HCT116 (cell line): Measurements from ENCODE around the gene DMXL1.
"Not testable (repeated sequence)": the region's sequence is repeated elsewhere in the genome, so short reads cannot be mapped to it uniquely, and the experiment has no call there.

Experiments
- EZH2 ChIP-seq: fragments of 200-600 bp; sonication (generic); IDR thresholded peaks from 2 replicates; pipeline ENCODE4 v1.6.1; 2017; ENCODE audit warnings: antibody characterized with exemption, mixed run types
- JUND ChIP-seq: IDR thresholded peaks from 2 replicates; pipeline ENCODE4 v1.6.1; 2012
- POLR2A ChIP-seq: IDR thresholded peaks from 2 replicates; pipeline ENCODE4 v1.7.0; 2011; ENCODE audit warnings: borderline replicate concordance; ENCODE audit not compliant: insufficient read depth, insufficient read length; ENCODE audit errors: extremely low read depth
- RAD21 ChIP-seq: IDR thresholded peaks from 2 replicates; pipeline ENCODE4 v1.6.1; 2012; ENCODE audit warnings: low read depth, mild to moderate bottlenecking
- SIN3A ChIP-seq: IDR thresholded peaks from 2 replicates; pipeline ENCODE4 v1.6.1; 2012; ENCODE audit warnings: low read depth
- ZNF274 ChIP-seq: fragments of 200-500 bp; sonication (Bioruptor generic); IDR thresholded peaks from 2 replicates; pipeline ENCODE4 v1.6.1; 2014; ENCODE audit warnings: mild to moderate bottlenecking, low read depth, low read length, inconsistent platforms
- TF ChIP-seq, protein P1 (sequence below), 3 experiments: fragments of 200-600 bp in 1 of 3; sonication (generic) in 1 of 3; IDR thresholded peaks in 2 of 3; conservative IDR thresholded peaks in 1 of 3; 2 replicates each; pipeline ENCODE4 v1.5.1; 2012 to 2017; ENCODE audit warnings: low read depth in 2 of 3, low read length in 2 of 3, antibody characterized with exemption in 1 of 3, borderline replicate concordance in 1 of 3, control low read depth in 1 of 3, mild to moderate bottlenecking in 1 of 3, mixed read lengths in 1 of 3, mixed run types in 1 of 3, moderate library complexity in 1 of 3; ENCODE audit not compliant: insufficient read depth in 1 of 3

DNA sequence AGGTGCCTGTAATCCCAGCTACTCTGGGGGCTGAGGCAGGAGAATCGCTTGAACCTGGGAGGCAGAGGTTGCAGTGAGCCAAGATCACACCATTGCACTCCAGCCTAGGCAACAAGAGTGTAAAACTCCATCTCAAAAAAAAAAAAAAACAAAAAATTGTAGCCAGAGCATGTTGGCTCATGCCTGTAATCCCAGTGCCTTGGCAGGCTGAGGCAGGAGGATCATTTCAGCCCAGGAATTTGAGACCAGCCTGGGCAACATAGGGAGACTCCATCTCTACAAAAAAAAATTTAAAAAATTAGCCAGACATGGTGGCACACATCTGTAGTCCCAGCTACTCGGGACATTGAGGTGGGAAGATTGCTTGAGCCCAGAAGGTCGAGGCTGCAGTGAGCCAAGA, 168.9 kb downstream of the DMXL1 start:
- not testable (repeated sequence) for TF ChIP-seq RAD21, POLR2A, EZH2, SIN3A, JUND, ZNF274
- TF ChIP-seq, protein P1, sequence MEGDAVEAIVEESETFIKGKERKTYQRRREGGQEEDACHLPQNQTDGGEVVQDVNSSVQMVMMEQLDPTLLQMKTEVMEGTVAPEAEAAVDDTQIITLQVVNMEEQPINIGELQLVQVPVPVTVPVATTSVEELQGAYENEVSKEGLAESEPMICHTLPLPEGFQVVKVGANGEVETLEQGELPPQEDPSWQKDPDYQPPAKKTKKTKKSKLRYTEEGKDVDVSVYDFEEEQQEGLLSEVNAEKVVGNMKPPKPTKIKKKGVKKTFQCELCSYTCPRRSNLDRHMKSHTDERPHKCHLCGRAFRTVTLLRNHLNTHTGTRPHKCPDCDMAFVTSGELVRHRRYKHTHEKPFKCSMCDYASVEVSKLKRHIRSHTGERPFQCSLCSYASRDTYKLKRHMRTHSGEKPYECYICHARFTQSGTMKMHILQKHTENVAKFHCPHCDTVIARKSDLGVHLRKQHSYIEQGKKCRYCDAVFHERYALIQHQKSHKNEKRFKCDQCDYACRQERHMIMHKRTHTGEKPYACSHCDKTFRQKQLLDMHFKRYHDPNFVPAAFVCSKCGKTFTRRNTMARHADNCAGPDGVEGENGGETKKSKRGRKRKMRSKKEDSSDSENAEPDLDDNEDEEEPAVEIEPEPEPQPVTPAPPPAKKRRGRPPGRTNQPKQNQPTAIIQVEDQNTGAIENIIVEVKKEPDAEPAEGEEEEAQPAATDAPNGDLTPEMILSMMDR (IDR thresholded peaks at IDR 0.05 in 2 of 3, conservative IDR thresholded peaks at IDR 0.05 in 1 of 3; ENCODE audit: borderline replicate concordance in 1 of 3, insufficient read depth in 1 of 3, low read depth in 2 of 3, low read length in 2 of 3), result not testable (repeated sequence)
